HG02943 (cell line): ENCODE measurements around the gene GPHA2.
"Not testable (repeated sequence)": the region's sequence is repeated elsewhere in the genome, so short reads cannot be mapped to it uniquely, and the experiment has no call there.

Experiments
- ATAC-seq: cut with Tn5 transposase; IDR thresholded peaks from one replicate; pipeline ENCODE4 v1.9.1; 2021; ENCODE audit warnings: mild to moderate bottlenecking, low read depth, moderate library complexity; ENCODE audit not compliant: unreplicated experiment

The GPHA2 gene

GRCh38 chr11:64935359-64936081, at the start of gene GPHA2:
Gene GPHA2 (minus strand): TSS chr11:64935893. CDS start chr11:64935460, 433 bp downstream.
- ATAC-seq = no peak

- ATAC-seq = not testable (repeated sequence)
Measured at GRCh38 chr11:64983339-64983738, 47.6 kb upstream of the GPHA2 start.

GRCh38 chr11:64976651-64977050, 41.0 kb upstream of the GPHA2 start:
- ATAC-seq = no peak

- no peak for ATAC-seq
Measured at GRCh38 chr11:64974124-64974523, 38.4 kb upstream of the GPHA2 start.

- ATAC-seq = no peak
Measured at GRCh38 chr11:64971421-64972233, 35.9 kb upstream of the GPHA2 start, which contains the start of gene MAJIN. Gene MAJIN (minus strand): TSS chr11:64972108. CDS start chr11:64959405, 12,703 bp downstream.

- ATAC-seq = no peak
Measured at GRCh38 chr11:64970731-64971151, 35.0 kb upstream of the GPHA2 start.

GRCh38 chr11:64969209-64969608, 33.5 kb upstream of the GPHA2 start:
- no peak for ATAC-seq

GRCh38 chr11:64967375-64967774, 31.7 kb upstream of the GPHA2 start:
- no peak for ATAC-seq

GRCh38 chr11:64963072-64963631, 27.5 kb upstream of the GPHA2 start:
- no peak for ATAC-seq

GRCh38 chr11:64960719-64961118, 25.0 kb upstream of the GPHA2 start:
- no peak for ATAC-seq

- no peak for ATAC-seq
Measured at GRCh38 chr11:64959498-64959897, 23.8 kb upstream of the GPHA2 start.

- ATAC-seq = no peak
Measured at GRCh38 chr11:64954201-64954600, 18.5 kb upstream of the GPHA2 start.

GRCh38 chr11:64951529-64951928, 15.8 kb upstream of the GPHA2 start:
- no peak for ATAC-seq

- ATAC-seq = no peak
Measured at GRCh38 chr11:64947208-64947814, 11.6 kb upstream of the GPHA2 start.

- no peak for ATAC-seq
Measured at GRCh38 chr11:64936539-64936938, 846 bp upstream of the GPHA2 start.

- no peak for ATAC-seq
Measured at GRCh38 chr11:64934682-64935358, 873 bp downstream of the GPHA2 start.

GRCh38 chr11:64933935-64934681, 1.6 kb downstream of the GPHA2 start:
- ATAC-seq = no peak

- no peak for ATAC-seq
Measured at GRCh38 chr11:64933213-64933934, 2.3 kb downstream of the GPHA2 start.

GRCh38 chr11:64932324-64932723, 3.4 kb downstream of the GPHA2 start:
- no peak for ATAC-seq
